Mucosa of rectum (tissue), 2 donors: ENCODE results near the gene ZNF410.
"Not testable (repeated sequence)": the region's sequence is repeated elsewhere in the genome, so short reads cannot be mapped to it uniquely, and the experiment has no call there.

Experiments
- H3K27ac ChIP-seq, 2 donors: one replicate each; pipeline ENCODE4 v1.7.0; 2013; ENCODE audit warnings: inconsistent platforms in 2 of 2, low read depth in 2 of 2, low read length in 2 of 2
- H3K27me3 ChIP-seq, 2 donors: one replicate each; pipeline ENCODE4 v1.7.0; 2013; ENCODE audit warnings: low read length in 2 of 2; ENCODE audit not compliant: control insufficient read depth in 2 of 2, insufficient read depth in 2 of 2
- H3K36me3 ChIP-seq, 2 donors: one replicate each; pipeline ENCODE4 v1.7.0; 2013; ENCODE audit warnings: low read length in 2 of 2; ENCODE audit not compliant: control insufficient read depth in 2 of 2, insufficient read depth in 2 of 2
- H3K4me1 ChIP-seq, 2 donors: one replicate each; pipeline ENCODE4 v1.7.0; 2013; ENCODE audit warnings: low read length in 2 of 2, mild to moderate bottlenecking in 1 of 2; ENCODE audit not compliant: control insufficient read depth in 2 of 2, insufficient read depth in 2 of 2
- H3K4me3 ChIP-seq, 2 donors: one replicate each; pipeline ENCODE4 v1.7.0; 2013; ENCODE audit warnings: low read length in 2 of 2
- H3K9ac ChIP-seq, 2 donors: one replicate each; pipeline ENCODE4 v1.7.0; 2013; ENCODE audit warnings: low read length in 2 of 2, low read depth in 1 of 2, mild to moderate bottlenecking in 1 of 2
- H3K9me3 ChIP-seq, 2 donors: one replicate each; pipeline ENCODE4 v1.7.0; 2013; ENCODE audit warnings: low read length in 2 of 2; ENCODE audit not compliant: control insufficient read depth in 2 of 2
- donor health status: healthy.
- donor health status: Normal muscosa, but diverticular disease.

ZNF410 gene

DNA sequence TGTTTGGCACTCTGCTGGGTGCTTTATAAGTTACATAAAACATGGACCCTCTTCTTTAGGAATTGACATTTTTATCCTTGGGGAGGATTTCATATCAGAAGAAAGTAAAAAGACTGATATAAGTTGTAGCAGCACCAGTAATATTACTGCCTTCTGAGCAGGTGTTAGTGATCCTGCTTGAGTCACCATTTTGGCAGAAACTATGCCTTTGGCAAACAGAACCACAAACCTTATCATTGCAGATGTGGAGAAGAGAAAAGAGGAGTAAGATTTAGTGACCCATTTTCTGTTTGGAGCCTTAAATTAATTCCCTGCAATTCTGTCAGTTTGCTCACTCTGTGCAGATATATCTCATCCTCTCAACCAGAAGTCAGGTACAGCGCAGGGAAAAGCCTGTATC lies 23.0 kb downstream of the ZNF410 start:
- Histone ChIP-seq H3K9ac (no peak overlapping the region), H3K27ac (no peak overlapping the region), H3K9me3 (no peaks in the 10 kb centered on the region), H3K27me3 (no peaks in the 10 kb centered on the region), H3K36me3 (peaks cover 48 to 77% of the 10 kb centered on the region in 2 donors), H3K4me1 (no peaks in the 10 kb centered on the region), H3K4me3 (no peak overlapping the region)

DNA sequence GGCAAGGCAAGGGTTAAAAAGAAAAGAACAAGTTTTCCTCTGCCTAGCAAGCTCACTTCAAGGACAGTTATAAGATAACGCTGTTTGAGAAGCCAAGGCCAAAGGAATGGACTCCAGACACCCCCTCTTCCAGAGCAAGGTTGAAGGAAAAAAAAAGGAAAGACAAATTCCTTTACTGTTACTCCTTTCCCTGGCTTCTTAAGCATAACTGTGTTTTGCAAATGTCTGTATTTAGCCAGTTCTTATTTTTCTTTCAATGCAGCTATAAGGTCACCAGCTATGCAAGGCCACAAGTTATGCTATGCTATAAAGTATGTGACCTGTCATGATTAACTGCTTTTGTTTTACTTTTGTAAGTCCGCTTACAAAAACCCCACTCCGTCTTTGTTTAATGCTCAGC lies 26.6 kb downstream of the ZNF410 start:
- Histone ChIP-seq H3K4me1 (no peaks in the 10 kb centered on the region), H3K9ac (no peak overlapping the region), H3K9me3 (no peaks in the 10 kb centered on the region), H3K27ac (no peak overlapping the region), H3K36me3 (peaks cover 34 to 59% of the 10 kb centered on the region in 2 donors), H3K27me3 (no peaks in the 10 kb centered on the region), H3K4me3 (no peak overlapping the region)

DNA sequence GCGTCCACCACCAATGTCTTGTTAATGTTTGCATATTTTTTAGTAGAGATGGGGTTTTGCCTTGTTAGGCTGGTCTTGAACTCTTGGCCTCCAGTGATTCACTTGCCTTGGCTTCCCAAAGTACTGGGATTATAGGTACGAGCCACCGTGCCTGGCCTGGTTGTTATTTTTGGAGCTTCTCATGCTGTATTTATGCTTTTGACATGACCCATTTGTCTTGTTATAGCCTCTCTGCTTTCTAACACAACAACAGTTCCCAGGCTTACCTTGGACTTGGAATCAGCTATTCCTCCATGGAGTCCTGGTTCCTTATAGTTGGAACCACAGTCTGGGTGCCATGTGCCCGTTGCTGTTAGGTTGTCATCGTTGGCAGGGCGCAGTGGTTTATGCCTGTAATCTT lies 29.7 kb downstream of the ZNF410 start:
- no peak overlapping the region for H3K9ac ChIP-seq
- H3K4me3 ChIP-seq = no peak overlapping the region
- H3K4me1 ChIP-seq = no peaks in the 10 kb centered on the region
- H3K27ac ChIP-seq = no peak overlapping the region
- H3K9me3 ChIP-seq = no peaks in the 10 kb centered on the region
- no peaks in the 10 kb centered on the region for H3K27me3 ChIP-seq
- H3K36me3 ChIP-seq = peaks cover 19 to 57% of the 10 kb centered on the region in 2 donors

DNA sequence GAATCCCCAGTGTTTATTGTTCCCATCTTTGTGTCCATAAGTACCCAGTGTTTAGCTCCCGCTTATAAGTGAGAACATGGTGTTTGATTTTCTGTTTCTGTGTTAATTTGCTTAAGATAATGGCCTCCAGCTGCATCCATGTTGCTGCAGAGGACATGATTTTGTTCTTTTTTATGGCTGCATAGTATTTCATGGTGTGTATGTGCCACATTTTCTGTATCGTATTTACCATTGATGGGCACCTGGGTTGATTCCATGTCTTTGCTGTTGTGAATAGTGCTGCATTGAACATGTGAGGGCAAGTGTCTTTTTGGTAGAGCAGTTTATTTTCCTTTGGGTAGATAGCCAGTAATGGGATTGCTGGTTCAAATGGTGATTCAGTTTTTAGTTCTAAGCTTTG lies 32.8 kb downstream of the ZNF410 start:
- not testable (repeated sequence) for H3K27ac ChIP-seq, H3K4me3 ChIP-seq, H3K9ac ChIP-seq, H3K27me3 ChIP-seq, H3K9me3 ChIP-seq, H3K4me1 ChIP-seq
- peaks cover 37 to 62% of the 10 kb centered on the region in 2 donors for H3K36me3 ChIP-seq

DNA sequence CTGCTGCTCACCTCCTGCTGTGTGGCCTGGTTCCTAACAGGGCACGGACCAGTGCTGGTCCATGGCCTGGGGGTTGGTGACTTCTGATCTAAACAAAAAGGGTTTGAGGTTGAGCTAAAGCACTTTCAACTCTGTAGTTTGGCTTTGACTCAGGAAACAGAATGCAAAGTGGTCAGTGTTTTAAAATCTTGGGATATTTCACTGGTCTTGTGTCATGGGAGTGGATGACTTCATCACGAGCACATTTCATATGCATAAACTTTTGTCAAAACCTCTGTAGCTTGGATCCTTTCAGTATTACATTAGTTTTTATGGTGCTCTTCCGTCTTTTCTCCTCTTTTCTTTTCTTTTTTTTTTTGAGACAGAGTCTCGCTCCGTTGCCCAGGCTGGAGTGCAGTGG lies 37.7 kb downstream of the ZNF410 start:
- H3K4me1 ChIP-seq = no peaks in the 10 kb centered on the region
- no peak overlapping the region for H3K27ac ChIP-seq
- peaks cover 52 to 68% of the 10 kb centered on the region in 2 donors for H3K36me3 ChIP-seq
- H3K4me3 ChIP-seq = no peak overlapping the region
- no peaks in the 10 kb centered on the region for H3K9me3 ChIP-seq
- no peak overlapping the region for H3K9ac ChIP-seq
- H3K27me3 ChIP-seq = no peaks in the 10 kb centered on the region

DNA sequence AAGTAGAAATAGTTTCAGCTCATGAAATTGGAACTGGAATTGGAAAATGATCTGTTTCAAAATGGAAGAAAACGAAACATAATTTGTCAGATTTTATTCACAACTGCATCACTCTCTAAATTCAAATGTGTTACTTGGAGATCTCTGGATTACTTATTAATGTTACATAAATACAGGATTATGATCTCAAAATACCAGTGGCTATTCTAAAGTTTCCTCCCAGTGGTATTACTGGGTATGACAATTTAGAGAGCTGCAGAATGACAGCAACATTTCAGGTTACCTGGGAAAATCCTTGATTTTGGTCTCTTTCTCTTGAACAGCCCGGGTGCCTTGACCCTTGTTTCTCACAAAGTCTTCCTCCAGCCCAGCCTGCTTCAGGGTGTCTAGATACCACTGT lies 49.0 kb downstream of the ZNF410 start:
- Histone ChIP-seq H3K27me3 (no peaks in the 10 kb centered on the region), H3K9ac (no peak overlapping the region), H3K36me3 (peaks cover 30 to 56% of the 10 kb centered on the region in 2 donors), H3K4me1 (no peaks in the 10 kb centered on the region), H3K9me3 (no peaks in the 10 kb centered on the region), H3K4me3 (no peak overlapping the region), H3K27ac (no peak overlapping the region)

DNA sequence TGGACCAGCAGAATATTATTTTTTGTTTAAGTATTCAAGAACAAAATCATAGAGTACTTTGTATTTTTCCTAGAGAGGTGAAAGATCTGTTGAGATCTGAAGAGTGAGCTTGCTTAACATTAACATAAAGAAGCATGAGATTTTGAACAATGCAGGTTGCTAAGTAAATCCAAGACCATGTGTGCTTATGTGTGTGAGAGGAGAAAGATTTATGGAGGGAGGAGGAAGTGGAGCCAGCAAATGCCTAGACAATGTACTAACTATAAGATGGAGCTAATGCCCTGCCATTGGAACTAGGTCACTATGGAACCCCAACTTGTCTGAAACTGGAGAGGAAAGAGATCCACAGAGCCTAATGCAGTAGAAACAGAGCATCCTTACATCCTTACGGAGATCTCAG lies 49.9 kb downstream of the ZNF410 start:
- Histone ChIP-seq H3K27me3 (no peaks in the 10 kb centered on the region), H3K27ac (no peak overlapping the region), H3K9me3 (no peaks in the 10 kb centered on the region), H3K4me3 (no peak overlapping the region), H3K36me3 (peaks cover 23 to 50% of the 10 kb centered on the region in 2 donors), H3K4me1 (no peaks in the 10 kb centered on the region), H3K9ac (no peak overlapping the region)

DNA sequence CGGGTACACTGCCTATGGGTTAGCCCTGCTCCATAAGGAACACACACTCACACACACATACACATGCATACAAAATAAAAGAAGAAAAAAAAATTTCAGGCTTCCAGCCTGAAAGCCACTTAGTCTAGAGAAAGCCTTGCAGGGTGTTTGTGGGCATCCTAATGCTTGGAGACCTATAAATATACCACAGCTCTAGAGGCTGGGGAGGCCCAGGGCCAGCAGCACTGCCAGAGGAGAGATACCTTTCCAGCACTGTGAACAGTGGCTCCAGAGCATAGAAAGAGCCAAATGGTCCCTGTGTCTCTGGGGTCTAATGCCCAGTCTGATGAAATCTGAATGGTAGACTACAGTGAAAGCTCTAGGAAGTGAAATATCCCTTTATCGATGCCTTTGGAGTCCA lies 50.4 kb downstream of the ZNF410 start:
- Histone ChIP-seq H3K36me3 (peaks cover 18 to 45% of the 10 kb centered on the region in 2 donors), H3K9ac (no peak overlapping the region), H3K4me1 (no peaks in the 10 kb centered on the region), H3K27me3 (no peaks in the 10 kb centered on the region), H3K9me3 (no peaks in the 10 kb centered on the region), H3K27ac (no peak overlapping the region), H3K4me3 (no peak overlapping the region)

DNA sequence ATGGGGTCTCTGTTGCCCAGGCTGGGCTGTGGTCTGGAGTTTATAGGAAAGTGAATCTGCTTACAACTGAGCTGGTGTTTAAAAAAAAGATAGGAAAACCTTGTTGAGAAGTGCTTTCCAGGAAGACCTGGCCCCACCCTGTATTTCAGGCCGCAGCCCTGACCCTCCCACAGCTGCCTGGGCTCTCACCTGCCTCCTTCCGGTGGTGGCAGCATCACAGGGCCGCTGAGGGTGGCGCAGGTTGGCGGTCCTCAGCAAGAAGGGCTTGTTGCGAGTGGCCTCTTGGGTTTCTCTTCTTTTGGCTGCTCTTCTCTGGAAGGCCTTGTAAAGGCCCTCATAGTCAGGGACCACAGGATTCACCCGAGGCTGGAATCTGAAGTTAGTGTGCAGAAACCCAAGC lies 55.5 kb downstream of the ZNF410 start:
- H3K4me1 ChIP-seq = peaks cover 15 to 29% of the 10 kb centered on the region in 2 donors
- no peak overlapping the region for H3K27ac ChIP-seq
- H3K4me3 ChIP-seq = no peak overlapping the region
- no peaks in the 10 kb centered on the region for H3K27me3 ChIP-seq
- peaks cover 11 to 22% of the 10 kb centered on the region in 2 donors for H3K36me3 ChIP-seq
- no peak overlapping the region for H3K9ac ChIP-seq
- no peaks in the 10 kb centered on the region for H3K9me3 ChIP-seq

DNA sequence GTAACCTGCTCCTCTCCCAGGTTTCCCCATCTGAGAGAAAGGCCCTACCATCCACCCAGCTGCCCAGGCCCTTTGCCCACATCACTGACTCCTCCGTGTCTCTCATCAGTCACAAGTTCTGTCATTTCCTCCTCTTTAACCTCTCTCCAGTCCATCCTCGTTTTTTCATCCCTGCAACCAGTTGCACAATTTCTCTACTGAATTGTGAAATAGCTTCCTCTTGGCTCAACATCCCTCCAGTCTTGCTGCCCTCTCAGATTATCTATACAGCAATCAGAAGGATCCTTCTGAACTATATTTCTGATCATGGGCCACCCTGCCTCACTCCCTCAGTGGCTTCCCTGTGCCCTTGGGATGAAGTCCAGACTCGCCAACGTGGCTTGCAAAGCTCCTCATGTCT lies 56.4 kb downstream of the ZNF410 start:
- H3K27ac ChIP-seq = no peak overlapping the region
- H3K36me3 ChIP-seq = peaks cover 8 to 18% of the 10 kb centered on the region in 2 donors
- no peaks in the 10 kb centered on the region for H3K9me3 ChIP-seq
- H3K9ac ChIP-seq = no peak overlapping the region
- no peak overlapping the region for H3K4me3 ChIP-seq
- peaks cover 15 to 29% of the 10 kb centered on the region in 2 donors for H3K4me1 ChIP-seq
- H3K27me3 ChIP-seq = no peaks in the 10 kb centered on the region
